NCI-H2227 (cell line): ENCODE measurements around the gene MEX3B.

Experiments
- DNase-seq: peaks from one replicate; lab custom pipeline; 2025; ENCODE audit not compliant: unreplicated experiment; lab: John Stamatoyannopoulos, UW

MEX3B gene

GRCh38 chr15:82045892-82046665 is at the start of gene MEX3B:
Gene MEX3B (minus strand): TSS chr15:82046018. CDS start chr15:82045705, 313 bp downstream.
- peak; percentile 96 for DNase-seq

- no peak for DNase-seq
These were observed 48.0 kb upstream of the MEX3B start for GRCh38 chr15:82093774-82094211.

- no peak for DNase-seq
These were observed 47.5 kb upstream of the MEX3B start for GRCh38 chr15:82093325-82093724.

GRCh38 chr15:82091636-82092140 is 45.9 kb upstream of the MEX3B start:
- no peak for DNase-seq

- DNase-seq: no peak
These were observed 40.6 kb upstream of the MEX3B start for GRCh38 chr15:82086243-82086995.

DNA sequence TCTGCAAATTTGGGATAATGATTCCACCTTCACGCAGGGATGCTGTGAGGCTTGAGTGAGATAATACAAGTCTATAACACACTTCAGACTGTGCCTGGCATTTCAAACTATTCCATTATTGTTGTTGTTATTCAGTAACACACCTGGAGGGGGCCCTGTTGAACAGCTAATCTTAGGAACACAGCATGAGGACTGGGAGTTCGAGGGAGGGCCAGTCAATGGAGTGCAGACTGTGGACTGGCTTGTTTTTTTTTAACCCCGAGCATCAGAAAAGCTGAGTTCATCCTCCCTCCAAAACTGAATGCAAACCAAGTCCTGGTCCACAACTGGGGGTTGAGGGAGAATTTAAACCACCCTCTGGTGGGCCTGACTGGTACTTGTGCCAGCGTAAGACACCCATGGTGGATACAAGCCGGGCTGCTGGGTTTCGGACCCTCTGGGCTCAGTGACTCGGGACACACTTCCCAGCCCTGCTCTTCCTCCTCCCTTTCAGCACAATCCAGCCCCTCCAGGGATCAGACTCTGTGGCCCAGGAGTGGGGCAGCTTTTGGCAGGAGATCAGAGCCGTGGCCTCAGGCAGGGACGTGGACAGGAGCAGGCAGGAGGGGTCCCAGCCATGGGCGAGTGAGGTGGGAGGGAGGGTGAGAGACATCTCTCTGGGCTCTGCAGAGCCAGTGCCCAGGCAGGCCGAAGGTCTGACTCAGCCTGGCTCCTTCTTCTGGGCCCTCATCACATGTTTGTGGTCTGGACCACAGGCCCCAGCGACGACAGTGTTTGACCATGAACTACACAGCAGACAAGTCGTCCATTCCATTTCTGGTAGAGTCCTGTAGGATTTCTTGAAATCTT is 36.3 kb upstream of the MEX3B start:
- no peak for DNase-seq

DNA sequence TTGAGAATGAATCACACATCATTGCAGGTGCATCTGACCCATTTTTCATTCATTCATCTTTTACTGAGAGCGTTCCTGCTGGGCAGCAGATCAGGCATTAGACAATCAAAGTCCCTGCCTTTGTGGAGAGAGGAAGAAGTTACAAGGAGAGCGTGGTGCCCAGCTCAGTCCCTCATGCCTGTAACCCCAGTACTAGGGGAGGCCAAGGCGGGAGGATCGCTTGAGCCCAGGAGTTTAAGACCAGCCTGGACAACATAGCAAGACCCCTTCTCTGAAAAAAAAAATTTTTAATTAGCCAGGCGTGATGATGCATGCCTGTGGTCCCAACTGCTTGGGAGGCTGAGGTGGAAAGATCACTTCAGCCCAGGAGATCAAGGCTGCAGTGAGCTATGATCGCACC is 35.0 kb upstream of the MEX3B start:
- DNase-seq: no peak

GRCh38 chr15:82079736-82080135 is 33.9 kb upstream of the MEX3B start:
- no peak for DNase-seq

DNA sequence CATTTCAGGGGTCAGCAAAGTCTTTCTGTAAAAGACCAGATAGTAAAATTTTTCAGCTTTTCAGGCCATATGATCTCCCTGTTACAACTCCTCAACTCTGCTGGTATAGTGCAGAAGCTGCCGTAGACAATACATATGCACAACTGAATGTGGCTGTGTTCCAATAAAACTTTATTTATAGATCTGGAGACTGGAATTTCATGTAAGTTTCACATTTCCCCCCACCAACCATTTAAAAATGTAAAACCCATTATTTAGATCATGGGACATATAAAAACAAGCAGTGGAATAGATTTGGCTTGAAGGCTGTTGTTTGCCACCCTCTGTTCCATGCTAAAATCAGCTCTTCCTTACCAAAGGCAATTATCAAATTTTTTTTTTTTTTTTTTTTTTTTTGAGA is 28.8 kb upstream of the MEX3B start:
- no peak for DNase-seq

DNA sequence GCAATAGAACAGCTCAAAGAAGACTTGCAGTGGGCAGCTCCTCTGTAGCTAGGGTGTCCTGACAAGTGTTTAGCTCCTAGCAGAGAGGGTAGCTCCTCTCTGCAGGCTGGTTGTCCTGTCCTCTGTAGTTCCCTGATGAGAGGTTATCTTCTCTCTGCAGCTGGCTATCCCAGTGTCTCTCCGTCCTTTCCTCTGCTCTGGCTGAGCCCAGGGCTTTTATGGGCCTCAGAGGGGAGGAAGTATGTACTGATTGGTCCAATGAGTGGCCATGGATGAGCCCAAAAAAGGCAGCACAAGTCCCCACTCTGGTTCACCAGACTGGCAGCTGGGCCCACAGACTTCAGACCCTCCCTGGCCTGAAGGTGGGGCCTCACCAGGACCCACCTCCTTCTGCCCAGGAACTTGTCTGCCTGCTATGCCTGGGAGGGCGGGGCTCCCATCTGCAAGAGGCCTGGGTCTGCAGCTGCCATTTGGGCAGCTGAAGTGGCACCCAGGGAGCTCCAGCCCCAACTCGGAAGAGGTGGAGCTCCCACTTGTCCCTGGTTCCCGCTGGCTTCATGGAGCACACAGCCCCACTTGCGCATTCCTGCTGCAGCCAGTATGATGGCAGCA is 27.2 kb upstream of the MEX3B start:
- no peak for DNase-seq

GRCh38 chr15:82066455-82066854 is 20.6 kb upstream of the MEX3B start:
- DNase-seq: no peak

GRCh38 chr15:82064824-82065223 is 19.0 kb upstream of the MEX3B start:
- no peak for DNase-seq

DNA sequence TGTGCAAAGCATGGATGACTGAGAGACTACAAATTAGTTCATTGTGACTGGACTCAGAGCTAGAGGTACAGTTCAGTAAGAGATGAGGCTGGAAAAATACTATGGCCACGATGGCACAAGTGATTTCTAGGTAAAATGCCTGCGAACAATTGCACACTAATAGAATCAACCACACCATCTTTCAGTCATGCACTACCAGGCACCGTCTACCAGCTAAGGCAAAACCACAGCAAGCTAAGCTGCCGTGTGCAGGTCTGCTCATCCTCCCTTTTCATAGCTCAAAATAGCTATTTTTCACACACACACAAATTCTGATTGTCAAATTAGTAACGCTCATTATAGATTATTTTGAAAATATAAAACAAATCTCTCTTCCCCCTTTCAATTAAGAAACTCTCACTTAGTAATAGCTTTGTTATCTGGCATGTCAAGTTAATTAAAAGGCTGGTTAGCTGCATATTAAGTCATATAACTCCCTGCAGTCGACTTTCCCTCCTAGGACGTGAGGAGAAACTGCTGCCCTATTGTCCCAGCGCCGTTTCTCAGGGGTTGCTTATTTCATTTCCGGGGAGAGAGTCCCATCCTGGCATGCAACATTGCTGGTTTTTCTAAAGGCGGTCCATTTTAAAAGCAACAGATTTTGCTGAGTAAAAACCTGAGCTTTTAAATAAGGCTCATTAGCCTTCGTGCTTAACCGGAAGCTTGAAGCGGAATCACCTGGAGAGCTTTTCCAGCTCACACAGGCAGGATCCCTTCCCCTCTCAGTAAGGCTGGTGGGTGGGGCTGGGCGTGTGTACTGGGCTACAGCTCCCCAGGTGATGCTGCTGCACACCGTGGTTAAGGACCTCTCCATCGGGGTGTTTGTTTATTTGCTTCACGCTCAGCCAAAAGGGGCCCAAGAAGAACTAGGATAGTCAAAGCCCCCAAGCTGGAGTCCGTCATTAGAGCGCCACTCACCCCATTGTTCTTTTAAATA is 16.9 kb upstream of the MEX3B start:
- peak; percentile 2 for DNase-seq

GRCh38 chr15:82060817-82061216 is 15.0 kb upstream of the MEX3B start:
- no peak for DNase-seq

- no peak for DNase-seq
These were observed 12.8 kb upstream of the MEX3B start for GRCh38 chr15:82058517-82059204.

DNA sequence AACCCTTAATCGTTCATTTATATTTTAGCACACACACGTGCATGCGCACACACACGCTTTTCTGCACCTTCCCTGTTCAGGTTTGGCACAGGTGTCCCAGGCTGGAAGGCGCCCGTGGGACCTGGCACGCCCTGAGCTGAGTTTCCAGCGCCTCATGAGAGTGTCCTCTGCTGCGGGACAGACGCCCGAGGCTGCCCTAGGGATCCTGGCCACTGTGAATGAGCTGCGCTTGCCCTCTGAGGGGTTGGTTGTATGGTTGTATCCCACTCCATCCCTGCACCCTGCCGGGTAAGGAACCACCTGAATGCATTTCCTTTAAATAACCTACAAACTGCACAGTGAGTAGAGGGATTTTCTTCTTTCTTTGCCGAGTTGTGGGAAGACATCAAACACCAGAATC is 12.2 kb upstream of the MEX3B start:
- no peak for DNase-seq

GRCh38 chr15:82056958-82057823 is 11.4 kb upstream of the MEX3B start:
- peak; percentile 23 for DNase-seq

GRCh38 chr15:82052751-82053150 is 6.9 kb upstream of the MEX3B start:
- no peak for DNase-seq
